PC-3 (cell line): ENCODE data around the gene TNRC6C. TPM values are rescaled to one million over a fixed set of nuclear protein-coding genes. Genes with fewer than 3 reads are reported as not detected.

ENCODE experiments used
- ATAC-seq: fragments of 200-7000 bp; cut with Tn5 transposase; 2 replicates; pipeline ENCODE4 v1.9.1; 2020; ENCODE audit warnings: mild to moderate bottlenecking, moderate library complexity
- BruUV-seq: library from RNA; stranded (reverse); fragments of 400-500 nt; replicated peaks from 2 replicates; lab custom pipeline; 2021; lab: Mats Ljungman, UMichigan
- CTCF ChIA-PET: fragments of 300-600 bp; sonication (Branson Sonifier 250); formaldehyde crosslinking; loops from one replicate; lab custom pipeline; 2022; ENCODE audit warnings: antibody characterized with exemption; lab: Charles Lee
- POLR2A ChIA-PET: fragments of 300-600 bp; sonication (Branson Sonifier 250); formaldehyde crosslinking; loops from one replicate; lab custom pipeline; 2022; ENCODE audit warnings: antibody characterized with exemption; ENCODE audit not compliant: unreplicated experiment; lab: Charles Lee
- DNase-seq: peaks from one replicate; pipeline ENCODE4 v3.0.0-alpha.2; 2015
- H2AFZ ChIP-seq: fragments of 300-600 bp; sonication (generic); 2 replicates; pipeline ENCODE4 v1.6.0; 2016; ENCODE audit warnings: antibody characterized with exemption, low read length
- H3F3A ChIP-seq: fragments of 300-600 bp; sonication (generic); one replicate; pipeline ENCODE4 v1.6.0; 2017; ENCODE audit warnings: antibody characterized with exemption, low read length, control low read depth, mild to moderate bottlenecking; ENCODE audit not compliant: unreplicated experiment
- H3K27ac ChIP-seq: fragments of 300-600 bp; sonication (generic); 2 replicates; pipeline ENCODE4 v1.5.1; 2016; ENCODE audit warnings: mild to moderate bottlenecking, low read length
- H3K27me3 ChIP-seq: fragments of 300-600 bp; sonication (generic); 2 replicates; pipeline ENCODE4 v1.6.1; 2016; ENCODE audit warnings: low read length, mixed read lengths
- H3K36me3 ChIP-seq: fragments of 300-600 bp; sonication (generic); 2 replicates; pipeline ENCODE4 v1.6.1; 2016; ENCODE audit warnings: low read depth, mixed run types, low read length, mixed read lengths
- H3K4me1 ChIP-seq: fragments of 300-600 bp; sonication (generic); 2 replicates; pipeline ENCODE4 v1.5.1; 2016; ENCODE audit warnings: low read length; ENCODE audit not compliant: insufficient read depth
- H3K4me2 ChIP-seq: fragments of 300-600 bp; sonication (generic); 2 replicates; pipeline ENCODE4 v1.6.0; 2016; ENCODE audit warnings: low read length
- H3K4me3 ChIP-seq: fragments of 300-600 bp; sonication (generic); 2 replicates; pipeline ENCODE4 v1.5.1; 2016; ENCODE audit warnings: mild to moderate bottlenecking, low read length, mixed read lengths
- H3K79me2 ChIP-seq: fragments of 300-600 bp; sonication (generic); 2 replicates; pipeline ENCODE4 v1.6.1; 2017; ENCODE audit warnings: low read length, mixed read lengths
- H3K9ac ChIP-seq: fragments of 300-600 bp; sonication (generic); 2 replicates; pipeline ENCODE4 v1.6.0; 2016; ENCODE audit warnings: mild to moderate bottlenecking, low read length
- H3K9me2 ChIP-seq: fragments of 300-600 bp; sonication (generic); replicated peaks from 2 replicates; pipeline ENCODE4 v1.6.1; 2016; ENCODE audit warnings: mixed run types, low read length, mixed read lengths
- H3K9me3 ChIP-seq: fragments of 300-600 bp; sonication (generic); 2 replicates; pipeline ENCODE4 v1.6.1; 2016; ENCODE audit warnings: low read length, mixed read lengths
- H4K20me1 ChIP-seq: fragments of 300-600 bp; sonication (generic); 2 replicates; pipeline ENCODE4 v1.6.1; 2016; ENCODE audit warnings: low read length, mixed read lengths
- EZH2 ChIP-seq: fragments of 300-600 bp; sonication (generic); IDR thresholded peaks from one replicate; pipeline ENCODE4 v1.6.1; 2017; ENCODE audit warnings: antibody characterized with exemption, mild to moderate bottlenecking, low read length; ENCODE audit not compliant: unreplicated experiment
- EZH2phosphoT487 ChIP-seq: fragments of 300-600 bp; sonication (generic); IDR thresholded peaks from 2 replicates; pipeline ENCODE4 v1.6.1; 2018; ENCODE audit warnings: mild to moderate bottlenecking, antibody characterized with exemption, low read length, borderline replicate concordance
- intact Hi-C: fragments of 100-400 bp; cut with micrococcal nuclease; formaldehyde crosslinking; loops from 2 replicates; pipeline ENCODE4 v1.9.0; 2023
- total RNA-seq: library from RNA; depleted of rRNA; stranded (reverse); fragments of >200 nt; gene quantifications from 2 replicates; pipeline ENCODE4 v1.2.3, GENCODE V29; 2014
- TF ChIP-seq, protein P1 (sequence below): fragments of 300-600 bp; sonication (generic); conservative IDR thresholded peaks from 2 replicates; pipeline ENCODE4 v1.5.1; 2017; ENCODE audit warnings: antibody characterized with exemption, low read depth, mild to moderate bottlenecking, low read length

TNRC6C gene
- total RNA-seq, 1 experiment from 2014 or later, result 5.3 TPM

DNA sequence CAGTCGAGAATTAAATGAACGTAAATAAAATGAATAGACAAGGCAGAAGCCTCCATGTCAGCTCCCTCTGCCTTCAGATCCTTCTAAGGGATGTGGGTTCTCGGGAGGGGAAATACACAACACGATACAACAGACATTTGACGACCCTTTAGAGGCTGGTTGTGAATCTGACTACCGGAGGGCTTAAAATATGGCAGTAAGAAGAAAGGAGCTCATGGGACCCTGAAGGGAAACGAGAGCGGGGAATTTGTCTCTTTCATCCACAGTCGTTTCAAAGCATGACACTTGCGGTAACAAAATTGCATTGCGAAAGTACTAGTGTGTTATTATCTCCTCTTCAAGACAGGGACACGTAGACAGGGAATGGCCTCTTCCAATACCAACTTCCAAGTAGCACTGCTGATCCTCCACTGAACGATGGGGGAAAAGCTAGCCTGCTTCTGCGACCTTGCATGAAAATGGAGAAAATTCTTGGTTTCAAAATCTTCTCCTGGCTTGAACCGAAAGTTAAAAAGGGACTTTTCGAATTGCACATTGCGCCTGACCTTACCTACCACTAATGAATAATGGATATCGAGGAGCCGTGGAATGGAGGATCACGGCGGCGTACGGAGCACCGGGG is 1.2 kb upstream of the TNRC6C start:
- ChIA-PET CTCF (no interaction called here), POLR2A (interaction anchor here (0.6 kb wide), 1 partner anchor 365 kb away, joined by 10 read pairs; no protein-coding TSS in a partner anchor)
- no peaks in the 10 kb centered on the region for H3K9me3 ChIP-seq
- no peaks in the 10 kb centered on the region for H3K79me2 ChIP-seq
- intact Hi-C loops, result no loop called here
- H3K36me3 ChIP-seq, result no peaks in the 10 kb centered on the region
- DNase-seq (no peak), ATAC-seq (no peak)
- H3K27me3 ChIP-seq, result peaks cover 89% of the 10 kb centered on the region
- peaks cover 12% of the 10 kb centered on the region; the same call in 1 of the 2 replicates for H3K4me1 ChIP-seq
- H3K27ac ChIP-seq, result no peak overlapping the region
- no peaks in the 10 kb centered on the region for H3F3A ChIP-seq
- BruUV-seq, result no TSS peak
- peak overlapping the region; percentile 79 for H3K4me2 ChIP-seq
- peak overlapping the region; percentile 63 for H3K4me3 ChIP-seq
- TF ChIP-seq, protein P1, sequence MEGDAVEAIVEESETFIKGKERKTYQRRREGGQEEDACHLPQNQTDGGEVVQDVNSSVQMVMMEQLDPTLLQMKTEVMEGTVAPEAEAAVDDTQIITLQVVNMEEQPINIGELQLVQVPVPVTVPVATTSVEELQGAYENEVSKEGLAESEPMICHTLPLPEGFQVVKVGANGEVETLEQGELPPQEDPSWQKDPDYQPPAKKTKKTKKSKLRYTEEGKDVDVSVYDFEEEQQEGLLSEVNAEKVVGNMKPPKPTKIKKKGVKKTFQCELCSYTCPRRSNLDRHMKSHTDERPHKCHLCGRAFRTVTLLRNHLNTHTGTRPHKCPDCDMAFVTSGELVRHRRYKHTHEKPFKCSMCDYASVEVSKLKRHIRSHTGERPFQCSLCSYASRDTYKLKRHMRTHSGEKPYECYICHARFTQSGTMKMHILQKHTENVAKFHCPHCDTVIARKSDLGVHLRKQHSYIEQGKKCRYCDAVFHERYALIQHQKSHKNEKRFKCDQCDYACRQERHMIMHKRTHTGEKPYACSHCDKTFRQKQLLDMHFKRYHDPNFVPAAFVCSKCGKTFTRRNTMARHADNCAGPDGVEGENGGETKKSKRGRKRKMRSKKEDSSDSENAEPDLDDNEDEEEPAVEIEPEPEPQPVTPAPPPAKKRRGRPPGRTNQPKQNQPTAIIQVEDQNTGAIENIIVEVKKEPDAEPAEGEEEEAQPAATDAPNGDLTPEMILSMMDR, result no peak
- TF ChIP-seq EZH2 (no peak), EZH2phosphoT487 (no peak)
- H3K9me2 ChIP-seq, result no peaks in the 10 kb centered on the region
- no peaks in the 10 kb centered on the region; the same call in 1 of the 2 replicates for H4K20me1 ChIP-seq
- H2AFZ ChIP-seq, result peak overlapping the region; percentile 53
- H3K9ac ChIP-seq, result no peak overlapping the region

DNA sequence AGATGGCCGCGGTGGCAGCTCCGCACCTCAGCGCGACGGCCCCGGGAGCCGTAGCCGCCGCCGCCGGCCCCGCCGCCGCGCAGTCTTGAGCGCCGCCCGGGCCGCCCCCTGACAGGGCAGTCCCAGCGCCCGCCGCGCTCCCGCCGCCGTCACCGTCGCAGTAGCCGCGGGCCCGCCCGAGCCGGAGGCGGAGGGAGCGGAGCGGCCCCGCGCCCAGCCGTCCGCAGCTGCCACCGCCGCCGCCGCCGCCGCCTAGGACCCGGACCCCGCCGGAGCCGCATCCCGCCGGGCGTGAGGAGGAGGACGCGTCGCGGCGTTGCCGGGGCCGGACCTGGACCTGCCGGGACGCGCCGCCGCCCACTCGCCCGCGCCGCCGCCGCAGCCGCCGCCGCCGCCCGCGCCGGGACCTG is 218 bp downstream of the TNRC6C start:
- Histone ChIP-seq H3K9me2 (no peaks in the 10 kb centered on the region), H3K9me3 (no peaks in the 10 kb centered on the region), H3K9ac (no peak overlapping the region), H3K27me3 (peaks cover 88% of the 10 kb centered on the region), H2AFZ (peak overlapping the region; percentile 53; the same call in 1 of the 2 replicates), H3K4me3 (peak overlapping the region; percentile 63), H3K36me3 (no peaks in the 10 kb centered on the region), H3K4me2 (peak overlapping the region; percentile 79), H3K79me2 (no peaks in the 10 kb centered on the region), H4K20me1 (no peaks in the 10 kb centered on the region; the same call in 1 of the 2 replicates), H3F3A (no peaks in the 10 kb centered on the region), H3K27ac (no peak overlapping the region), H3K4me1 (peaks cover 10% of the 10 kb centered on the region; the same call in 1 of the 2 replicates)
- intact Hi-C loops, result no loop called here
- POLR2A ChIA-PET, result interaction anchor here (0.6 to 0.7 kb wide), 2 partner anchors 182 to 1116 kb away, joined by 3 to 5 read pairs; partner anchors contain the start of gene ENGASE
- DNase-seq (no peak), ATAC-seq (peak; percentile 62; the same call in 1 of the 2 replicates)
- CTCF ChIA-PET, result interaction anchor here (0.6 kb wide), 1 partner anchor 43 kb away, joined by 4 read pairs; no protein-coding TSS in a partner anchor
- TF ChIP-seq, protein P1, result no peak
- TF ChIP-seq EZH2phosphoT487 (no peak), EZH2 (no peak)
- BruUV-seq, result no TSS peak
